CD4-positive, CD25-positive, alpha-beta regulatory T cell (primary cell): Measurements from ENCODE around the gene USH1C. TPM values are rescaled to one million over a fixed set of nuclear protein-coding genes. Genes with fewer than 3 reads are reported as not detected.

Source experiments
- ATAC-seq, 2 donors: fragments of 150-1000 bp; cut with Tn5 transposase; one replicate each; pipeline ENCODE4 v1.10.0; 2021; ENCODE audit warnings: low read depth in 2 of 2, moderate number of reproducible peaks in 2 of 2, moderate library complexity in 1 of 2
- DNase-seq, 3 donors: peaks; one replicate each; pipeline versions ENCODE4 v3.0.0 to v3.0.0-alpha.2; 2012 to 2022; ENCODE audit warnings: mixed read lengths in 1 of 3
- H3K27ac ChIP-seq: one replicate; pipeline ENCODE4 v1.7.0; 2013; ENCODE audit warnings: mild to moderate bottlenecking, low read length; ENCODE audit not compliant: insufficient read depth, poor library complexity, severe bottlenecking
- H3K27me3 ChIP-seq: one replicate; pipeline ENCODE4 v1.7.0; 2013; ENCODE audit warnings: low read length; ENCODE audit not compliant: control insufficient read depth, insufficient read depth
- H3K36me3 ChIP-seq: one replicate; pipeline ENCODE4 v1.7.0; 2013; ENCODE audit warnings: mild to moderate bottlenecking, low read length, moderate library complexity; ENCODE audit not compliant: control insufficient read depth, insufficient read depth
- H3K4me1 ChIP-seq: 2 replicates; pipeline ENCODE4 v1.7.0; 2013; ENCODE audit warnings: mild to moderate bottlenecking, low read length; ENCODE audit not compliant: insufficient read depth, control insufficient read depth, poor library complexity, severe bottlenecking
- H3K4me3 ChIP-seq: one replicate; pipeline ENCODE4 v1.7.0; 2013; ENCODE audit warnings: low read depth, mild to moderate bottlenecking, low read length, moderate library complexity
- H3K9me3 ChIP-seq, 2 experiments: 1 replicate in 1 of 2; 2 replicates in 1 of 2; pipeline ENCODE4 v1.7.0; 2013; ENCODE audit warnings: low read length in 2 of 2, mild to moderate bottlenecking in 1 of 2, moderate library complexity in 1 of 2; ENCODE audit not compliant: control insufficient read depth in 2 of 2
- H3K27ac Mint-ChIP-seq, 3 donors: one replicate each; pipeline ENCODE4 v1.8.0; 2020 to 2022; ENCODE audit warnings: mild to moderate bottlenecking in 3 of 3, mixed read lengths in 3 of 3, moderate library complexity in 2 of 3
- H3K27me3 Mint-ChIP-seq: one replicate; pipeline ENCODE4 v1.8.0; 2022; ENCODE audit warnings: mild to moderate bottlenecking, mixed read lengths
- H3K36me3 Mint-ChIP-seq: one replicate; pipeline ENCODE4 v1.8.0; 2020; ENCODE audit warnings: mixed read lengths
- H3K4me1 Mint-ChIP-seq, 4 donors: one replicate each; pipeline ENCODE4 v1.8.0; 2020 to 2022; ENCODE audit warnings: mixed read lengths in 4 of 4, mild to moderate bottlenecking in 1 of 4
- H3K4me3 Mint-ChIP-seq, 4 donors: one replicate each; pipeline ENCODE4 v1.8.0; 2020 to 2022; ENCODE audit warnings: mild to moderate bottlenecking in 4 of 4, mixed read lengths in 4 of 4, moderate library complexity in 3 of 4
- H3K9me3 Mint-ChIP-seq, 7 donors: one replicate each; pipeline ENCODE4 v1.8.0; 2020 to 2022; ENCODE audit warnings: mixed read lengths in 7 of 7, mild to moderate bottlenecking in 3 of 7, moderate library complexity in 2 of 7
- polyA plus RNA-seq, 4 donors: library from polyadenylated mRNA; unstranded; fragments of 300-500 nt; fragmentation: Illumina TruSeq; gene quantifications; one replicate each; pipeline ENCODE4 v1.2.3, GENCODE V29; 2021
- total RNA-seq: library from RNA; stranded (reverse); gene quantifications from one replicate; pipeline ENCODE4 v1.2.3, GENCODE V29; 2022

The USH1C gene
- total and polyA plus RNA-seq, 5 donors from 2014 or later, result not detected

DNA sequence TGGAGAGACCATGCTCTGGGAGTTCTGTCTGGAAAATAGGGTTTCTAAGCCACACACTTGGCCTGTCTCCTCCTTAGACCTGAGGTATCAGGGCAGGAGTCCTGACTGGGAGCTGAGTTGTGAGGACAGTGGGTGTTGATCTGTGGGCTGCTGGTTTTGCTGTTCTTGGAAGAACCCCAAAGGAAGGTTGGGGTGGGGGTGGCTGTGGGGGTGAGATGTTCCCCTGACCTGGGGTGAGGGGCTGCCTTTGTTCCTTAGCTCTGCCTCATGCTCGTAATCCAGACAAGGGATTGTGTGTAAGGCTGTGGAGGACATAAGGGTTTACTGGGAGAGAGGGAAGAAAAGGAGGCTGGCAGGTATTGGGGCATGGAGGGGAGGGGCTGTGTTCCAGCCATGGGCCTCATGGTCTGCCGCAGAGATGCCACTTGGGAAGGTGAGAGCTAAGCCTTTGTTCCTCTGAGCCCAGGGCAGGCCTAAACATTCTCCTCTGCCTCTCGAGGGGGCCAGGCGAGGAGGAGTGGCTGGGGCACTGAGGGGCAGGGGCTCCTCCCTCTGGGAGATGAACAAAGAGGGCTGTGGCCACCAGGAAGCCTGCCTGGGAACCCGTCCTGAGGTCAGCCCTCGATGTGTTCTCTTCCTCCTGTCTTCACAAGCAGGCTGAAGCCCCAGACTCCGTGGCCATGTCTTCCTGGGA lies 7.3 kb upstream of the USH1C start:
- DNase-seq (no peak), ATAC-seq (no peak)
- Mint-ChIP-seq H3K4me3 (no peak overlapping the region), H3K36me3 (no peaks in the 10 kb centered on the region), H3K27ac (no peak overlapping the region), H3K9me3 (peaks cover 0 to 1% (median 0%) of the 10 kb centered on the region in 7 donors), H3K27me3 (peaks cover 12% of the 10 kb centered on the region), H3K4me1 (no peaks in the 10 kb centered on the region)
- Histone ChIP-seq H3K9me3 (no peaks in the 10 kb centered on the region), H3K27me3 (no peaks in the 10 kb centered on the region), H3K4me3 (no peak overlapping the region), H3K4me1 (no peaks in the 10 kb centered on the region), H3K36me3 (no peaks in the 10 kb centered on the region), H3K27ac (no peak overlapping the region)

GRCh38 chr11:17550450-17551346 lies 6.5 kb upstream of the USH1C start:
- Mint-ChIP-seq H3K9me3 (peaks cover 0 to 1% (median 0%) of the 10 kb centered on the region in 7 donors), H3K4me3 (no peak overlapping the region), H3K27me3 (peaks cover 19% of the 10 kb centered on the region), H3K4me1 (no peaks in the 10 kb centered on the region), H3K36me3 (no peaks in the 10 kb centered on the region), H3K27ac (no peak overlapping the region)
- ATAC-seq (no peak), DNase-seq (no peak)
- Histone ChIP-seq H3K36me3 (no peaks in the 10 kb centered on the region), H3K4me3 (no peak overlapping the region), H3K27ac (no peak overlapping the region), H3K4me1 (no peaks in the 10 kb centered on the region), H3K27me3 (no peaks in the 10 kb centered on the region), H3K9me3 (no peaks in the 10 kb centered on the region)

GRCh38 chr11:17548444-17548843 lies 4.2 kb upstream of the USH1C start:
- H3K9me3 Mint-ChIP-seq, result peaks cover 0 to 3% (median 0%) of the 10 kb centered on the region in 7 donors
- no peak overlapping the region for H3K27ac Mint-ChIP-seq
- Histone ChIP-seq H3K27me3 (no peaks in the 10 kb centered on the region), H3K9me3 (no peaks in the 10 kb centered on the region), H3K27ac (no peak overlapping the region), H3K36me3 (no peaks in the 10 kb centered on the region), H3K4me1 (peaks cover 3% of the 10 kb centered on the region), H3K4me3 (no peak overlapping the region)
- no peak overlapping the region for H3K4me3 Mint-ChIP-seq
- DNase-seq, result no peak
- ATAC-seq, result no peak
- H3K27me3 Mint-ChIP-seq, result peaks cover 24% of the 10 kb centered on the region
- peaks cover 0 to 7% (median under 1%) of the 10 kb centered on the region in 4 donors for H3K4me1 Mint-ChIP-seq
- no peaks in the 10 kb centered on the region for H3K36me3 Mint-ChIP-seq

DNA sequence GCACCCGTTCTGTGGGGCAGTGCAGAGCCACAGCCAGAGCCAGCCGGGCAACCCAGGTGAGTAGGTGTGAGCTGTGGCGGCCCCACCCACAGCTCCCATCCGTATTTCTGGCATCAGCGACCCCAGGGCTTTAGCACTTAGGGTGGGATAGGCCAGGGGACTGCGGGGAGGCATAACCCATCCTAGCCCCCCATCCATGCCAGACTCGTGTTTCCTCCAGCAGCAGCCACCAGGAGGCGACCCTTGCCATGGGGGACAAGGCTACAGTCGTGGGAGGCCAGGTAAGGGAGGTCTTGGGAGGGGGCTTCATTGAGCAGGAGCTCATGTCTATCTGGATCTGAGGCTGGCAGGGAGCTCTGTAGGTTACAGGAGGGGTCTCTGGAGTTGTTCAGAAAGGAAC lies 3.7 kb upstream of the USH1C start:
- no peak overlapping the region for H3K4me3 Mint-ChIP-seq
- Histone ChIP-seq H3K36me3 (no peaks in the 10 kb centered on the region), H3K27ac (no peak overlapping the region), H3K4me1 (peaks cover 3% of the 10 kb centered on the region), H3K4me3 (no peak overlapping the region), H3K9me3 (no peaks in the 10 kb centered on the region), H3K27me3 (peaks cover under 1% of the 10 kb centered on the region)
- H3K36me3 Mint-ChIP-seq, result no peaks in the 10 kb centered on the region
- peaks cover 23% of the 10 kb centered on the region for H3K27me3 Mint-ChIP-seq
- no peak overlapping the region for H3K27ac Mint-ChIP-seq
- H3K9me3 Mint-ChIP-seq, result peaks cover 0 to 3% (median 0%) of the 10 kb centered on the region in 7 donors
- ATAC-seq (no peak), DNase-seq (no peak)
- H3K4me1 Mint-ChIP-seq, result peaks cover 0 to 7% (median under 1%) of the 10 kb centered on the region in 4 donors

- DNase-seq, result no peak
- H3K9me3 ChIP-seq, result no peaks in the 10 kb centered on the region
- H3K36me3 ChIP-seq, result no peaks in the 10 kb centered on the region
- no peak within 1 kb of the TSS for H3K27ac ChIP-seq
- ATAC-seq, result no peak
- H3K4me1 ChIP-seq, result peaks cover 3% of the 10 kb centered on the region
- no peak within 1 kb of the TSS for H3K4me3 Mint-ChIP-seq
- H3K27me3 Mint-ChIP-seq, result peaks cover 29% of the 10 kb centered on the region
- peaks cover 0 to 3% (median 0%) of the 10 kb centered on the region in 7 donors for H3K9me3 Mint-ChIP-seq
- H3K27ac Mint-ChIP-seq, result peak within 1 kb of the TSS in 1 of 3 donors; percentile 56
- H3K4me3 ChIP-seq, result no peak within 1 kb of the TSS
- peaks cover 2% of the 10 kb centered on the region for H3K27me3 ChIP-seq
- peaks cover 0 to 7% (median under 1%) of the 10 kb centered on the region in 4 donors for H3K4me1 Mint-ChIP-seq
- no peaks in the 10 kb centered on the region for H3K36me3 Mint-ChIP-seq
Measured at GRCh38 chr11:17547051-17547577, 2.9 kb upstream of the USH1C start, which contains the start of gene OTOG. Gene OTOG, plus strand, starts transcription at chr11:17547259. Its CDS starts 114 bp downstream, at chr11:17547373.

GRCh38 chr11:17546240-17546639 lies 2.0 kb upstream of the USH1C start:
- H3K9me3 Mint-ChIP-seq, result peaks cover 0 to 3% (median 0%) of the 10 kb centered on the region in 7 donors
- H3K4me3 ChIP-seq, result no peak overlapping the region
- ATAC-seq (no peak), DNase-seq (no peak)
- H3K4me3 Mint-ChIP-seq, result no peak overlapping the region
- no peak overlapping the region for H3K27ac Mint-ChIP-seq
- no peak overlapping the region for H3K27ac ChIP-seq
- H3K4me1 ChIP-seq, result peaks cover 3% of the 10 kb centered on the region
- no peaks in the 10 kb centered on the region for H3K9me3 ChIP-seq
- H3K36me3 Mint-ChIP-seq, result no peaks in the 10 kb centered on the region
- no peaks in the 10 kb centered on the region for H3K36me3 ChIP-seq
- peaks cover 33% of the 10 kb centered on the region for H3K27me3 Mint-ChIP-seq
- H3K4me1 Mint-ChIP-seq, result peaks cover 0 to 7% (median under 1%) of the 10 kb centered on the region in 4 donors
- H3K27me3 ChIP-seq, result peaks cover 2% of the 10 kb centered on the region

- Mint-ChIP-seq H3K27me3 (peaks cover 33% of the 10 kb centered on the region), H3K4me3 (no peak overlapping the region), H3K36me3 (no peaks in the 10 kb centered on the region), H3K4me1 (peaks cover 0 to 7% (median under 1%) of the 10 kb centered on the region in 4 donors), H3K27ac (no peak overlapping the region), H3K9me3 (peaks cover 0 to 3% (median 0%) of the 10 kb centered on the region in 7 donors)
- Histone ChIP-seq H3K4me3 (no peak overlapping the region), H3K4me1 (peaks cover 3% of the 10 kb centered on the region), H3K9me3 (no peaks in the 10 kb centered on the region), H3K36me3 (no peaks in the 10 kb centered on the region), H3K27ac (no peak overlapping the region), H3K27me3 (peaks cover 2% of the 10 kb centered on the region)
- DNase-seq (no peak), ATAC-seq (no peak)
Measured at GRCh38 chr11:17543574-17544180, 539 bp downstream of the USH1C start.
